HG02973 (cell line): ENCODE results near the gene CRAT.

Experiments used
- ATAC-seq: cut with Tn5 transposase; IDR thresholded peaks from one replicate; pipeline ENCODE4 v1.9.1; 2021; ENCODE audit warnings: moderate library complexity; ENCODE audit not compliant: unreplicated experiment

Gene CRAT

DNA sequence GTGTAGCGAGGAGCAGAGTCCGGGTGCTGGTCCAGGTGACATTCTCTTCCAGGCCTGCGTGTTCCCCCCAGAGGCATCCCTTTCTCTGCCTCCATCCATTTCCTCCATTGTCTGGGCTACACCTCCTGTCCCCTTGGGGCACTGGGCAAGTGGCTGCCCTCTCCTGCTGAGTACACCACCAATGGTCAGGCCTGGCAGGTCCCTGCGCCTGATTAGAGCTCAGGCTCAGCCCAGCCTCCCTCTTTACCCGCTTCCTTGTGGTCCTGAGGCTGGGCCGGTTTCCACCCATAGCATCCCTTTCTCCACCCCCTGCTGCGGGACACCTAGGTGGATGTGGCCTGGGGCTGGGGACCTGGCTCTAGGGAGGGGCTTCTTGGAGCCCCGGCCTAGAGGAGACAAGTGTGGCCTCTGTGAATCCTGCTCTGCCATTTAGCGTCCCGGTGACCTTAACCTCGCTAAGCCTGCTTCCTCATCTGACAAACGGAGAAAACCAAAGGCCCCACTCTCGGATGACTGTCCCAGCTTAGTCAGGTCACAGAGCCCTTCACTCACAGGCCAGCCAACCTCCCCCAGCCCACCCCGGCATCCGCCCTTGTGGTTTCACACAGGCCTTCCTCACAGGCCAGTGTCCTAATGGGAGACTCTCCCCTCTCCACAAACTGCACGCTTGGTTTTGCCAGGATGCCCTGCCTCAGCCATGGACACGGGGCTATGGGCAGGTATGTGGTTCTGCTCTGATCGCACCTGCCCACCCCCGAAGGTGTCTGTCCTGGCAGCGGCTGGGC is 16.8 kb downstream of the CRAT start:
- ATAC-seq, result no peak

GRCh38 chr9:129089246-129089645 is 21.3 kb downstream of the CRAT start:
- no peak for ATAC-seq

DNA sequence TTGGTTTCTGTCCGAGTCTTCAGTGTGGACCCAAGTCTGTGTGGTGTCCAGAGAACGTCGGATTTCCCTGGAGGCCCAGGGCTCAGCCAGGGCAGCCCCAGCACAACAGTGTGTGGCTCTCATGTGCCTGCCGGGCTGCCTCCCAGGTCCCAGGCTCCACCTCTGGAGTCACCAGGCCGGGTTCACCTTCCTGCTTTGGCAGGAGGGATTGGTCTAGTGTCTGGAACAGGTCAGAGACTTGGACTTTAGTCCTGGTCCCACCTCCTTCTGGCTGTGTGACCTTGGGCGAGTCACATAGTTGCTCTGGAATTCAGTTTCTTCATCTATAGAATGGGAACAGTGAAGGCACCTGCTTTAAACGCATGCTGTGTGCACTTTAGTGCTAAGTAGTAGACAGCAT is 26.5 kb downstream of the CRAT start:
- no peak for ATAC-seq

GRCh38 chr9:129081388-129081904 is 29.1 kb downstream of the CRAT start:
- no peak for ATAC-seq

- ATAC-seq, result peak; percentile 89
Measured at GRCh38 chr9:129080601-129081387, 29.8 kb downstream of the CRAT start, which contains the start of gene DOLPP1. DOLPP1 (plus strand) TSS chr9:129081111; CDS start chr9:129081132, 21 bp downstream.

- no peak for ATAC-seq
Measured at GRCh38 chr9:129080298-129080600, 30.3 kb downstream of the CRAT start.

- ATAC-seq, result no peak
Measured at GRCh38 chr9:129079829-129080228, 30.8 kb downstream of the CRAT start.

- no peak for ATAC-seq
Measured at GRCh38 chr9:129078691-129079503, 31.7 kb downstream of the CRAT start.

DNA sequence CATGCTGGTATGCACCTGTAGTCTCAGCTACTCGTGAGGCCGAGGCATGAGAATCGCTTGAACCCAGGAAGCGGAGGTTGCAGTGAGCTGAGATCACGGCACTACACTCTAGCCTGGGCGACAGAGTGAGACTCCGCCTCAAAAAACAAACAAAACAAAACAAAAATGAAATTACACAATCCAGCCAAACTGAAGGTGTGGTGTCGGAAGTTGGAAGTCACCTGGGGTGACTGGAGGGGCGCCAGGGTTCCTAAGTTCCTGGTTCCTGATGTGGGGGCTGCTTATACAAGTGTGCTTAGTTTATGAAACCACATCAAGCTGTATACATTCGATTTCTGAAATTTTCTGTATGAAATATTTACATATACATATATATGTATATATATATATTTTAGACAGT is 33.4 kb downstream of the CRAT start:
- no peak for ATAC-seq

DNA sequence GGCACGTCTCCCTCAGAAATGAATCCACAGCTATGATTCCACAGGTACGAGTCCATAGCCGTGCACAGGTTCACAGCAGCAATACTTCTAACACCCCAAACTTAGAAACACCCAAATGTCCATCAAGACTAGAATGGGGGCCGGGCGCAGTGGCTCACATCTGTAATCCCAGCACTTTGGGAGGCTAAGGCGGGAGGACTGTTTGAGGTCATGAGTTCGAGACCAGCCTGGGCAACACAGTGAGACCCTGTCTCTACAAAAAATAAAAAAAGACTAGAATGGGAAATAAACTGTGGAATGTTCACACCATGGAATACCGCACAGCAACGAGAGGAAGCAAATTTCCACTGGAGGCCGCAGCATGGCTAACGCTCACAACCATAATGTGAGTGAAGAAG is 34.0 kb downstream of the CRAT start:
- no peak for ATAC-seq

- no peak for ATAC-seq
Measured at GRCh38 chr9:129075996-129076639, 34.5 kb downstream of the CRAT start.

DNA sequence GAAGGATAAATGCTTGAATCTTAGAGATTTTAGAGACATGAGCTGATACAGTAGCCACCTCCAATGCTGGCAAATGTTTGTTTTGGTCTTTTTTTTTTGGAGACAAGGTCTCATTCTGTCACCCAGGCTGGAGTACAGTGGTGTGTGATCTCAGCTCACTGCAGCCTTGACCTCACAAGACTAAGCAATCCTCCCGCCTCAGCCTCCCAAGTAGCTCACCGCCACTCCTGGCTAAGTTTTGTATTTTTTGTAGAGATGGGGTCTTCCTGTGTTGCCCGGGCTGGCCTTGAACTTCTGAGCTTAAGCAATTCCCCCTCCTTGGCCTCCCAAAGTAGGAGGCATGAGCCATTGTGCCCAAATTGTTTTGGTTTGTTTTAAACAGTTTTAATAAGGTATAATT is 36.5 kb downstream of the CRAT start:
- no peak for ATAC-seq

- no peak for ATAC-seq
Measured at GRCh38 chr9:129073404-129073803, 37.2 kb downstream of the CRAT start.

DNA sequence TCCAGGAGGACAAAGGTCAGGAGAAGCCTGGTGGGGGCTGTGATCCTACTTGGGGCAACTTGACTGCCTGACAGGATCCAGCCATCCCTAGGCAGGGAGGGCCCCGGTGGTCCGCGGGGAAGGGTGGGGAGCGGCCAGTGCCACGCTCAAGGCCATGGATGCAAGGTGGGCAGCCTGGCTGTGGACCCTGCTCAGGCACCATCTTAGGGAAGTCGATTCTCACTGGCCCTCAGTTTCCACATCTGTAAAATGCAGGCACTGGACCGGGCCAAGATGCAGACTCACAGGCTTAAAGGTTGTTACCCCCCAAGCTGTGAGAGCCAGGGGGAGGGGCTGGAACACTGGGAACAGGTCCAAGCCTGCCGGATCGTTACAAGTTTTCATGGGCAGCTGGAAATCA is 38.4 kb downstream of the CRAT start:
- no peak for ATAC-seq

DNA sequence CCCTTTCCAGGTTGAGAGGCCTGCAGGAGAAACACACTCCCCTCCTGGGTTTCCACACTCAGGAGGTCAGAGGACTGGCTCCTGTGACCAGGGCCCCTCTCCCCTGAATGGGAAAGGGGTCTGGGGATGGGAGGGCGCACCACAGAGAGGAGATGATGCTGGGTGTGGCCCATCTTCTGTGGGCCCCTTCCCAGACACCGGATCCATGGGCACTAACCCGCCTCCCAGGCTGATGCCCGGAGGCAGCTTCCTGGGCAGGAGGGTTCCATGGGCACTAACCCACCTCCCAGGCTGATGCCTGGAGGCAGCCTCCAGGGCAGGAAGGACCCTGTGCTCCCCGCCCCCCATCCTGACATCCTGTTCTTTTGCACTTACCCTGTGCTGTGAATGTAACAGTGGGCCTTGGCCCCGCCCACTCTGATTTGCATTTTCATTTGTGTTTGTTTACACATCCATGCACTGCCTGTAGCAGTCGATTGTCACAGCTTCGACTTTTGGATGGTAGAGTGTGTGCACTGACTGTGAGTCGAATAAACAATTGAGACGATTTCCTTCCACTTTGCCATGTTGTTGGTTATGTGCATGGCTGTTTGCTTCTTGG is 39.0 kb downstream of the CRAT start:
- no peak for ATAC-seq

GRCh38 chr9:129070696-129071525 is 39.7 kb downstream of the CRAT start:
- ATAC-seq, result no peak

DNA sequence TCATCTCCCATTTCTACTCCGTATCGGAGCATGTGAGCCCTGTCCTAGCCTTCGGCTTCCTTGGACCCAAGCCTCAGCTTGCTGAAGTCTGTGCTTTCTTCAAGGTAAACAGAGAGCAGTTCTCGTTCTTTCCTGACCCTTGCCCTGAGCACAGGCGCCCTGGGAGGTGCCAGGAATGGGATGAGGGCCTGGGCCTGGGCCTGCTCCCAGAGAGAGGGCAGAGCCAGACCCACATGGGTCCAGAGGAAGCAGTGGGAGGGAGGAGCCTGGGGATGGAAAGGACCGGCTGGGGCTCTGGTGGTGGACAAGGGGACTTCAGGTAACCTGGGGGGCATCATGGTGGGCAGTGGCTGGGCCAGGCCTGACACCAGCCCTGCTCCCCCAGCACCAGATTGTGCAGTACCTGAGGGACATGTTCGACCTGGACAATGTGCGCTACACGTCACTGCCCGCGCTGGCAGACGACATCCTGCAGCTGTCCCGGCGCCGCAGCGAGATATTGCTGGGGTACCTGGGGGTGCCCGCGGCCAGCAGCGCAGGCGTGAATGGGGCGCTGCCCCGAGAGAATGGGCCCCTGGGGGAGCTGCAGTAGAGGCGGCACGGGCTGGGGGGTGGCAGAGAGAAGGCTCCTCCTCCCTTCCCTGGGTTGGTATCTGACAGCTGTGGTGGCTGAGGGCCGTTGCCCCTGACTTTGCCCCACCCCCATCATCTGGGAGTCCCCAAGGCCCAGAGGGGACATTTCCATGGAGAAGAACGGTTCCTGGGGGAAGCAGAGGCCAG is 40.5 kb downstream of the CRAT start:
- ATAC-seq, result no peak

GRCh38 chr9:129068990-129069861 is 41.4 kb downstream of the CRAT start:
- ATAC-seq, result peak; percentile 68
